ENCODE results near the gene OSBP2.
A peak's percentile ranks its signal among the peaks of the same experiment; 100 is the strongest.

- TF ChIP-seq, protein P1, sequence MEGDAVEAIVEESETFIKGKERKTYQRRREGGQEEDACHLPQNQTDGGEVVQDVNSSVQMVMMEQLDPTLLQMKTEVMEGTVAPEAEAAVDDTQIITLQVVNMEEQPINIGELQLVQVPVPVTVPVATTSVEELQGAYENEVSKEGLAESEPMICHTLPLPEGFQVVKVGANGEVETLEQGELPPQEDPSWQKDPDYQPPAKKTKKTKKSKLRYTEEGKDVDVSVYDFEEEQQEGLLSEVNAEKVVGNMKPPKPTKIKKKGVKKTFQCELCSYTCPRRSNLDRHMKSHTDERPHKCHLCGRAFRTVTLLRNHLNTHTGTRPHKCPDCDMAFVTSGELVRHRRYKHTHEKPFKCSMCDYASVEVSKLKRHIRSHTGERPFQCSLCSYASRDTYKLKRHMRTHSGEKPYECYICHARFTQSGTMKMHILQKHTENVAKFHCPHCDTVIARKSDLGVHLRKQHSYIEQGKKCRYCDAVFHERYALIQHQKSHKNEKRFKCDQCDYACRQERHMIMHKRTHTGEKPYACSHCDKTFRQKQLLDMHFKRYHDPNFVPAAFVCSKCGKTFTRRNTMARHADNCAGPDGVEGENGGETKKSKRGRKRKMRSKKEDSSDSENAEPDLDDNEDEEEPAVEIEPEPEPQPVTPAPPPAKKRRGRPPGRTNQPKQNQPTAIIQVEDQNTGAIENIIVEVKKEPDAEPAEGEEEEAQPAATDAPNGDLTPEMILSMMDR (IDR thresholded peaks at IDR 0.05), result peak; percentile 48 to 91 (median 56)
- peak; percentile 75 for TF ChIP-seq POLR2A (IDR thresholded peaks at IDR 0.05)
These were observed 26.9 kb upstream of the OSBP2 start, which contains the start of gene DUSP18 for GRCh38 chr22:30667494-30668385.
